NCI-H1417 treated with DMSO at 0.1 percent for 48 hours (cell line): ENCODE data around the gene PSMD5.

Experiments used
- DNase-seq: peaks from one replicate; lab custom pipeline; 2025; lab: John Stamatoyannopoulos, UW

The PSMD5 gene

GRCh38 chr9:120842685-120843485 is at the start of gene PSMD5:
Gene PSMD5, minus strand, starts transcription at chr9:120842922. Its CDS starts 13 bp downstream, at chr9:120842909.
- peak; percentile 94 for DNase-seq

GRCh38 chr9:120891884-120892747 is 49.4 kb upstream of the PSMD5 start:
- DNase-seq = no peak

GRCh38 chr9:120891245-120891883 is 48.6 kb upstream of the PSMD5 start:
- DNase-seq = no peak

GRCh38 chr9:120890320-120891244 is 47.9 kb upstream of the PSMD5 start:
- DNase-seq = no peak

GRCh38 chr9:120889606-120890271 is 47.0 kb upstream of the PSMD5 start:
- DNase-seq = no peak

- no peak for DNase-seq
These were observed 45.9 kb upstream of the PSMD5 start for GRCh38 chr9:120888626-120889025.

- DNase-seq = no peak
These were observed 43.8 kb upstream of the PSMD5 start for GRCh38 chr9:120886490-120886967.

- no peak for DNase-seq
These were observed 43.2 kb upstream of the PSMD5 start for GRCh38 chr9:120885958-120886357.

GRCh38 chr9:120885457-120885856 is 42.7 kb upstream of the PSMD5 start:
- DNase-seq = no peak

GRCh38 chr9:120883608-120883996 is 40.9 kb upstream of the PSMD5 start:
- no peak for DNase-seq

GRCh38 chr9:120882935-120883607 is 40.3 kb upstream of the PSMD5 start:
- DNase-seq = no peak

- no peak for DNase-seq
These were observed 36.7 kb upstream of the PSMD5 start for GRCh38 chr9:120879446-120879845.

- DNase-seq = no peak
These were observed 35.7 kb upstream of the PSMD5 start for GRCh38 chr9:120878188-120879130.

GRCh38 chr9:120877276-120878034 is 34.7 kb upstream of the PSMD5 start:
- peak; percentile 69 for DNase-seq

GRCh38 chr9:120876842-120877240 is 34.1 kb upstream of the PSMD5 start, which contains the start of gene PHF19:
Gene PHF19, minus strand, starts transcription at chr9:120877188. Its CDS starts 2,447 bp downstream, at chr9:120874741.
- DNase-seq = no peak

GRCh38 chr9:120875954-120876841 is 33.5 kb upstream of the PSMD5 start:
- DNase-seq = peak; percentile 83

GRCh38 chr9:120875643-120875953 is 32.9 kb upstream of the PSMD5 start:
- DNase-seq = no peak
